Smooth muscle cell (in vitro differentiated cells): Measurements from ENCODE around the gene CD1C. TPM values are rescaled to one million over a fixed set of nuclear protein-coding genes. Genes with fewer than 3 reads are reported as not detected.
"Not testable (repeated sequence)": the region's sequence is repeated elsewhere in the genome, so short reads cannot be mapped to it uniquely, and the experiment has no call there.

Source experiments
- DNase-seq: peaks from one replicate; lab custom pipeline; 2025; ENCODE audit not compliant: unreplicated experiment; lab: John Stamatoyannopoulos, UW
- H2AFZ ChIP-seq: fragments of 200-600 bp; sonication (generic); 2 replicates; pipeline ENCODE4 v1.6.0; 2016; ENCODE audit warnings: antibody characterized with exemption, low read depth, mild to moderate bottlenecking
- H3F3A ChIP-seq: fragments of 200-600 bp; sonication (generic); 2 replicates; pipeline ENCODE4 v1.6.0; 2017; ENCODE audit warnings: antibody characterized with exemption, low read depth
- H3K27ac ChIP-seq: fragments of 200-600 bp; sonication (generic); 2 replicates; pipeline ENCODE4 v1.5.1; 2016; ENCODE audit warnings: low read depth, mild to moderate bottlenecking
- H3K27me3 ChIP-seq: fragments of 200-600 bp; sonication (generic); 2 replicates; pipeline ENCODE4 v1.6.1; 2016; ENCODE audit warnings: low read depth, mild to moderate bottlenecking
- H3K36me3 ChIP-seq: fragments of 200-600 bp; sonication (generic); 2 replicates; pipeline ENCODE4 v1.5.1; 2016; ENCODE audit warnings: low read depth
- H3K4me1 ChIP-seq: fragments of 200-600 bp; sonication (generic); 2 replicates; pipeline ENCODE4 v1.5.1; 2016; ENCODE audit warnings: low read depth
- H3K4me2 ChIP-seq: fragments of 200-600 bp; sonication (generic); 2 replicates; pipeline ENCODE4 v1.6.0; 2016; ENCODE audit warnings: mild to moderate bottlenecking
- H3K4me3 ChIP-seq: fragments of 200-600 bp; sonication (generic); 2 replicates; pipeline ENCODE4 v1.5.1; 2016; ENCODE audit warnings: mild to moderate bottlenecking
- H3K79me2 ChIP-seq: fragments of 200-600 bp; sonication (generic); 2 replicates; pipeline ENCODE4 v1.6.0; 2016; ENCODE audit warnings: low read depth, mild to moderate bottlenecking
- H3K9ac ChIP-seq: fragments of 200-600 bp; sonication (generic); 2 replicates; pipeline ENCODE4 v1.6.0; 2016; ENCODE audit warnings: low read depth
- H3K9me3 ChIP-seq: fragments of 200-600 bp; sonication (generic); replicated peaks from 2 replicates; pipeline ENCODE4 v1.5.1; 2016; ENCODE audit warnings: low read depth
- H4K20me1 ChIP-seq: fragments of 200-600 bp; sonication (generic); 2 replicates; pipeline ENCODE4 v1.6.0; 2016; ENCODE audit warnings: low read depth
- WGBS: methylation state at CpG from one replicate; pipeline ENCODE4 v1.1.7; 2016; ENCODE audit warnings: low lambda C conversion rate; 5-methylcytosine and 5-hydroxymethylcytosine counted together
- polyA plus RNA-seq: library from polyadenylated mRNA; unstranded; fragments of >200 nt; fragmentation: Nextera tagmentation; extraction: Ambion mirVana; gene quantifications from 2 replicates; pipeline ENCODE4 v1.2.1, GENCODE V29; 2016
- total RNA-seq: library from RNA; depleted of rRNA; stranded (reverse); fragments of >200 nt; gene quantifications from 2 replicates; pipeline ENCODE4 v1.2.3, GENCODE V29; 2014
- TF ChIP-seq, protein P1 (sequence below): fragments of 200-600 bp; sonication (generic); IDR thresholded peaks from 2 replicates; pipeline ENCODE4 v1.5.1; 2017; ENCODE audit warnings: borderline replicate concordance, mild to moderate bottlenecking, antibody characterized with exemption; ENCODE audit not compliant: insufficient read depth, poor library complexity, severe bottlenecking

The CD1C gene
- total and polyA plus RNA-seq, 2 experiments from 2014 or later = not detected

DNA sequence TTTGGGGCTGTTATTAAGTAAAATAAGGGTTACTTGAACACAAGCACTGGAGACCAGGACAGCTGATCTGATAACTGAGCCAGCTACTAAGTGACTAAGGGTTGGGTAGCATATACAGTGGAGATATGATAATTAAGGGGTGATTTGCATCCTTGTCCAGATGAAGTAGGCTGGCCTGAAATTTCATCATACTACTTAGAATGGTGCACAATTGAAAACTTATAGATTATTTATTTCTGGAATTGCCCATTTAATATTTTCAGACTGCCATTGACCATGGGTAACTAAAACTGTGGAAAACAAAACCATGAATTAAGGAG is 45.5 kb downstream of the CD1C start:
- no peak overlapping the region for H3K4me2 ChIP-seq
- no peaks in the 10 kb centered on the region for H3K79me2 ChIP-seq
- no peaks in the 10 kb centered on the region for H3K9me3 ChIP-seq
- no peaks in the 10 kb centered on the region for H3K4me1 ChIP-seq
- H3K4me3 ChIP-seq = no peak overlapping the region
- no peaks in the 10 kb centered on the region for H3K36me3 ChIP-seq
- no peaks in the 10 kb centered on the region for H3F3A ChIP-seq
- no peak overlapping the region for H3K27ac ChIP-seq
- H3K27me3 ChIP-seq = no peaks in the 10 kb centered on the region
- no peak for DNase-seq
- no peak overlapping the region for H2AFZ ChIP-seq
- H4K20me1 ChIP-seq = no peaks in the 10 kb centered on the region
- TF ChIP-seq, protein P1, sequence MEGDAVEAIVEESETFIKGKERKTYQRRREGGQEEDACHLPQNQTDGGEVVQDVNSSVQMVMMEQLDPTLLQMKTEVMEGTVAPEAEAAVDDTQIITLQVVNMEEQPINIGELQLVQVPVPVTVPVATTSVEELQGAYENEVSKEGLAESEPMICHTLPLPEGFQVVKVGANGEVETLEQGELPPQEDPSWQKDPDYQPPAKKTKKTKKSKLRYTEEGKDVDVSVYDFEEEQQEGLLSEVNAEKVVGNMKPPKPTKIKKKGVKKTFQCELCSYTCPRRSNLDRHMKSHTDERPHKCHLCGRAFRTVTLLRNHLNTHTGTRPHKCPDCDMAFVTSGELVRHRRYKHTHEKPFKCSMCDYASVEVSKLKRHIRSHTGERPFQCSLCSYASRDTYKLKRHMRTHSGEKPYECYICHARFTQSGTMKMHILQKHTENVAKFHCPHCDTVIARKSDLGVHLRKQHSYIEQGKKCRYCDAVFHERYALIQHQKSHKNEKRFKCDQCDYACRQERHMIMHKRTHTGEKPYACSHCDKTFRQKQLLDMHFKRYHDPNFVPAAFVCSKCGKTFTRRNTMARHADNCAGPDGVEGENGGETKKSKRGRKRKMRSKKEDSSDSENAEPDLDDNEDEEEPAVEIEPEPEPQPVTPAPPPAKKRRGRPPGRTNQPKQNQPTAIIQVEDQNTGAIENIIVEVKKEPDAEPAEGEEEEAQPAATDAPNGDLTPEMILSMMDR = no peak
- no peak overlapping the region for H3K9ac ChIP-seq

DNA sequence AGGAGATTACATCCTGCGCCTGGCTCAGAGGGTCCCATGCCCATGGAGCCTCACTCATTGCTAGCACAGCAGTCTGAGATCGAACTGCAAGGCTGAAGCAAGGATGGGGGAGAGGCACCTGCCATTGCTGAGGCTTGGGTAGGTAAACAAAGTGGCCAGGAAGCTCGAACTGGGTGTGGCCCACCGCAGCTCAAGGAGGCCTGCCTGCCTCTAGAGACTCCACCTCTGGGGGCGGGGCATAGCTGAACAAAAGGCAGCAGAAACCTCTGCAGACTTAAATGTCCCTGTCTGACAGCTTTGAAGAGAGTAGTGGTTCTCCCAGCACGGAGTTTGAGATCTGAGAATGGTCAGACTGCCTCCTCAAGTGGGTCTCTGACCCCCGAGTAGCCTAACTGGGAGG is 46.7 kb downstream of the CD1C start:
- H4K20me1 ChIP-seq, H3K36me3 ChIP-seq, H2AFZ ChIP-seq, H3K4me3 ChIP-seq, H3K27me3 ChIP-seq, H3K9ac ChIP-seq, H3K4me2 ChIP-seq, H3K4me1 ChIP-seq, DNase-seq, H3F3A ChIP-seq, H3K27ac ChIP-seq, H3K9me3 ChIP-seq, H3K79me2 ChIP-seq: not testable (repeated sequence)
- 62% methylated on average over 7 of the region's 7 CpGs for WGBS

Other genes with a start within 250 kb of the CD1C start
- 2.2 and 2.7 TPM in 2 replicates for gene CD1D, start 109.0 kb upstream of the CD1C start, total RNA-seq
- 3.3 and 3.5 TPM in 2 replicates for gene CD1D, start 109.0 kb upstream of the CD1C start, polyA plus RNA-seq
- not detected in 2 replicates for gene CD1A, start 35.5 kb upstream of the CD1C start, total RNA-seq
- gene CD1A, start 35.5 kb upstream of the CD1C start, polyA plus RNA-seq = not detected in 2 replicates
- gene CD1B, start 41.6 kb downstream of the CD1C start, total RNA-seq = not detected in 2 replicates
- gene CD1B, start 41.6 kb downstream of the CD1C start, polyA plus RNA-seq = not detected in 2 replicates
- gene CD1E, start 64.0 kb downstream of the CD1C start, total RNA-seq = not detected in 2 replicates
- not detected in 2 replicates for gene CD1E, start 64.0 kb downstream of the CD1C start, polyA plus RNA-seq
- not detected in 2 replicates for gene OR10T2, start 109.5 kb downstream of the CD1C start, total RNA-seq
- not detected in 2 replicates for gene OR10T2, start 109.5 kb downstream of the CD1C start, polyA plus RNA-seq
- gene OR10K2, start 136.3 kb downstream of the CD1C start, total RNA-seq = not detected in 2 replicates
- not detected in 2 replicates for gene OR10K2, start 136.3 kb downstream of the CD1C start, polyA plus RNA-seq
- not detected in 2 replicates for gene OR10K1, start 171.9 kb downstream of the CD1C start, total RNA-seq
- gene OR10K1, start 171.9 kb downstream of the CD1C start, polyA plus RNA-seq = not detected in 2 replicates
- not detected in 2 replicates for gene OR10R2, start 182.3 kb downstream of the CD1C start, total RNA-seq
- gene OR10R2, start 182.3 kb downstream of the CD1C start, polyA plus RNA-seq = not detected in 2 replicates